HEK293 (cell line): ENCODE measurements around the gene TOP3A.

Source experiments
- CTCF ChIP-seq: fragments of 450-650 bp; formaldehyde crosslinking; IDR thresholded peaks from 2 replicates; pipeline ENCODE4 v1.5.1; 2016; ENCODE audit warnings: missing biosample characterization, missing genetic modification characterization
- KLF16 ChIP-seq: fragments of 450-650 bp; formaldehyde crosslinking; IDR thresholded peaks from 2 replicates; pipeline ENCODE4 v1.5.1; 2017; ENCODE audit warnings: missing biosample characterization, missing genetic modification characterization
- PRDM1 ChIP-seq: fragments of 450-650 bp; formaldehyde crosslinking; IDR thresholded peaks from 2 replicates; pipeline ENCODE4; 2016; ENCODE audit warnings: missing biosample characterization, missing genetic modification characterization
- ZBTB8A ChIP-seq: fragments of 450-650 bp; formaldehyde crosslinking; IDR thresholded peaks from 2 replicates; pipeline ENCODE4 v1.5.1; 2016; ENCODE audit warnings: missing biosample characterization, missing genetic modification characterization
- ZNF274 ChIP-seq, 2 experiments: fragments of 200-500 bp in 1 of 2; fragments of 450-650 bp in 1 of 2; sonication (Bioruptor generic) in 1 of 2; formaldehyde crosslinking in 1 of 2; IDR thresholded peaks; 2 replicates each; pipeline versions ENCODE4 v1.5.1 to v1.6.1; 2014 to 2016; ENCODE audit warnings: borderline replicate concordance in 1 of 2, inconsistent platforms in 1 of 2, low read length in 1 of 2, missing biosample characterization in 1 of 2, missing genetic modification characterization in 1 of 2
- ZNF302 ChIP-seq: fragments of 450-650 bp; formaldehyde crosslinking; IDR thresholded peaks from 2 replicates; pipeline ENCODE4 v1.5.1; 2016; ENCODE audit warnings: missing biosample characterization, missing genetic modification characterization, low read depth
- ZNF335 ChIP-seq: fragments of 450-650 bp; formaldehyde crosslinking; conservative IDR thresholded peaks from 2 replicates; pipeline ENCODE4 v1.5.1; 2016; ENCODE audit warnings: missing biosample characterization, missing genetic modification characterization
- ZNF398 ChIP-seq: fragments of 450-650 bp; formaldehyde crosslinking; IDR thresholded peaks from 2 replicates; pipeline ENCODE4 v1.5.1; 2017; ENCODE audit warnings: missing biosample characterization, missing genetic modification characterization
- ZNF701 ChIP-seq: fragments of 450-650 bp; formaldehyde crosslinking; IDR thresholded peaks from 2 replicates; pipeline ENCODE4 v1.5.1; 2016; ENCODE audit warnings: missing biosample characterization, missing genetic modification characterization

- no peak for TF ChIP-seq CTCF (tag by site-specific recombination)
- no peak for TF ChIP-seq PRDM1 (tag by site-specific recombination)
- TF ChIP-seq ZNF398 (tag by site-specific recombination), result no peak
- no peak for TF ChIP-seq ZNF701 (tag by site-specific recombination)
- TF ChIP-seq ZNF335, result no peak
- TF ChIP-seq ZNF302 (tag by site-specific recombination), result no peak
- no peak for TF ChIP-seq ZNF274 (IDR thresholded peaks at IDR 0.05; ENCODE audit: low read length)
- TF ChIP-seq ZNF274 (tag by site-specific recombination; IDR thresholded peaks at IDR 0.05; ENCODE audit: borderline replicate concordance), result no peak
- no peak for TF ChIP-seq ZBTB8A (tag by site-specific recombination)
- no peak for TF ChIP-seq KLF16 (tag by site-specific recombination)
Measured at GRCh38 chr17:18246880-18247612, 67.7 kb downstream of the TOP3A start.
